ENCODE results near the gene RNGTT.
"Not testable (repeated sequence)": the region's sequence is repeated elsewhere in the genome, so short reads cannot be mapped to it uniquely, and the experiment has no call there.

Gene RNGTT

GRCh38 chr6:88907148-88907547 is 56.3 kb downstream of the RNGTT start:
- not testable (repeated sequence) for DNase-seq, H3K27ac Mint-ChIP-seq, H3K27me3 Mint-ChIP-seq, H3K9me3 Mint-ChIP-seq, H3K4me3 Mint-ChIP-seq, ATAC-seq
- H3K4me1 Mint-ChIP-seq, result peaks cover 42% of the 10 kb centered on the region

- Mint-ChIP-seq H3K27ac (no peak overlapping the region), H3K4me1 (no peaks in the 10 kb centered on the region), H3K4me3 (no peak overlapping the region), H3K27me3 (no peaks in the 10 kb centered on the region), H3K9me3 (no peaks in the 10 kb centered on the region)
- ATAC-seq (no peak), DNase-seq (no peak)
Observed at GRCh38 chr6:88899569-88900316, 63.7 kb downstream of the RNGTT start.

GRCh38 chr6:88895911-88896310 is 67.5 kb downstream of the RNGTT start:
- DNase-seq (no peak), ATAC-seq (no peak)
- H3K27ac Mint-ChIP-seq, result no peak overlapping the region
- H3K4me1 Mint-ChIP-seq, result no peaks in the 10 kb centered on the region
- H3K9me3 Mint-ChIP-seq, result no peaks in the 10 kb centered on the region
- H3K27me3 Mint-ChIP-seq, result no peaks in the 10 kb centered on the region
- H3K4me3 Mint-ChIP-seq, result no peak overlapping the region

GRCh38 chr6:88890860-88891845 is 72.3 kb downstream of the RNGTT start:
- no peak overlapping the region for H3K4me3 Mint-ChIP-seq
- H3K4me1 Mint-ChIP-seq, result no peaks in the 10 kb centered on the region
- no peaks in the 10 kb centered on the region for H3K9me3 Mint-ChIP-seq
- no peak for DNase-seq
- no peaks in the 10 kb centered on the region for H3K27me3 Mint-ChIP-seq
- peak overlapping the region in 1 of 2 donors; percentile 27 for H3K27ac Mint-ChIP-seq
- no peak for ATAC-seq

GRCh38 chr6:88890394-88890793 is 73.0 kb downstream of the RNGTT start:
- ATAC-seq (no peak), DNase-seq (no peak)
- H3K27me3 Mint-ChIP-seq, result no peaks in the 10 kb centered on the region
- H3K27ac Mint-ChIP-seq, result no peak overlapping the region
- no peak overlapping the region for H3K4me3 Mint-ChIP-seq
- H3K9me3 Mint-ChIP-seq, result no peaks in the 10 kb centered on the region
- H3K4me1 Mint-ChIP-seq, result no peaks in the 10 kb centered on the region

GRCh38 chr6:88884361-88884760 is 79.1 kb downstream of the RNGTT start:
- Mint-ChIP-seq H3K27ac (no peak overlapping the region), H3K27me3 (no peaks in the 10 kb centered on the region), H3K4me1 (peaks cover 9% of the 10 kb centered on the region), H3K4me3 (no peak overlapping the region), H3K9me3 (no peaks in the 10 kb centered on the region)
- DNase-seq, result no peak
- no peak for ATAC-seq

GRCh38 chr6:88882536-88882935 is 80.9 kb downstream of the RNGTT start:
- no peaks in the 10 kb centered on the region for H3K9me3 Mint-ChIP-seq
- H3K4me3 Mint-ChIP-seq, result no peak overlapping the region
- peak overlapping the region in 1 of 2 donors; percentile 34 for H3K27ac Mint-ChIP-seq
- no peaks in the 10 kb centered on the region for H3K27me3 Mint-ChIP-seq
- H3K4me1 Mint-ChIP-seq, result peaks cover 9% of the 10 kb centered on the region
- no peak for ATAC-seq
- no peak for DNase-seq

GRCh38 chr6:88881451-88881850 is 82.0 kb downstream of the RNGTT start:
- ATAC-seq (no peak), DNase-seq (no peak)
- peaks cover 9% of the 10 kb centered on the region for H3K4me1 Mint-ChIP-seq

GRCh38 chr6:88880021-88880420 is 83.4 kb downstream of the RNGTT start:
- DNase-seq (no peak), ATAC-seq (no peak)
- no peaks in the 10 kb centered on the region for H3K9me3 Mint-ChIP-seq
- H3K27me3 Mint-ChIP-seq, result no peaks in the 10 kb centered on the region
- H3K4me3 Mint-ChIP-seq, result no peak overlapping the region
- peaks cover 10% of the 10 kb centered on the region for H3K4me1 Mint-ChIP-seq
- no peak overlapping the region for H3K27ac Mint-ChIP-seq

More at GRCh38 chr6:88881451-88881850, 82.0 kb downstream of the RNGTT start:
- no peaks in the 10 kb centered on the region for H3K9me3 Mint-ChIP-seq
- no peak overlapping the region for H3K27ac Mint-ChIP-seq
- H3K27me3 Mint-ChIP-seq, result no peaks in the 10 kb centered on the region
- H3K4me3 Mint-ChIP-seq, result no peak overlapping the region

- Mint-ChIP-seq H3K4me1 (peaks cover 14% of the 10 kb centered on the region), H3K4me3 (no peak overlapping the region), H3K27me3 (no peaks in the 10 kb centered on the region), H3K27ac (no peak overlapping the region), H3K9me3 (no peaks in the 10 kb centered on the region)
- no peak for DNase-seq
- no peak for ATAC-seq
Observed at GRCh38 chr6:88877893-88878292, 85.5 kb downstream of the RNGTT start.

GRCh38 chr6:88872962-88873361 is 90.5 kb downstream of the RNGTT start:
- peak overlapping the region in 1 of 2 donors; percentile 21 for H3K27ac Mint-ChIP-seq
- ATAC-seq, result no peak
- H3K27me3 Mint-ChIP-seq, result no peaks in the 10 kb centered on the region
- H3K9me3 Mint-ChIP-seq, result no peaks in the 10 kb centered on the region
- peaks cover 22% of the 10 kb centered on the region for H3K4me1 Mint-ChIP-seq
- no peak overlapping the region for H3K4me3 Mint-ChIP-seq
- DNase-seq, result no peak

- DNase-seq (no peak), ATAC-seq (no peak)
- Mint-ChIP-seq H3K4me1 (peaks cover 25% of the 10 kb centered on the region), H3K4me3 (no peak overlapping the region), H3K27me3 (no peaks in the 10 kb centered on the region), H3K9me3 (no peaks in the 10 kb centered on the region), H3K27ac (no peak overlapping the region)
Observed at GRCh38 chr6:88871498-88871897, 91.9 kb downstream of the RNGTT start.

GRCh38 chr6:88870717-88871330 is 92.6 kb downstream of the RNGTT start:
- H3K27ac Mint-ChIP-seq, result no peak overlapping the region
- H3K9me3 Mint-ChIP-seq, result no peaks in the 10 kb centered on the region
- H3K4me3 Mint-ChIP-seq, result no peak overlapping the region
- peak; percentile 18 to 37 for DNase-seq
- no peak for ATAC-seq
- H3K4me1 Mint-ChIP-seq, result peaks cover 31% of the 10 kb centered on the region
- H3K27me3 Mint-ChIP-seq, result no peaks in the 10 kb centered on the region

GRCh38 chr6:88869263-88870020 is 94.0 kb downstream of the RNGTT start:
- Mint-ChIP-seq H3K27me3 (no peaks in the 10 kb centered on the region), H3K27ac (no peak overlapping the region), H3K9me3 (no peaks in the 10 kb centered on the region), H3K4me1 (peaks cover 35% of the 10 kb centered on the region), H3K4me3 (no peak overlapping the region)
- ATAC-seq (no peak), DNase-seq (no peak)
